Activated T-helper 1 cell treated with anti-CD3 and anti-CD28 coated beads, Interleukin-12 subunit alpha, Interleukin-12 subunit beta, Interleukin-2, Interleukin-4 antibody, amounts not matched to agents 30 ng/mL and 10 ng/mL and 1 ng/mL, durations not matched to agents 14 hours and 24 hours and 36 hours (primary cell): Measurements from ENCODE around the gene IFT81. TPM values are rescaled to one million over a fixed set of nuclear protein-coding genes. Genes with fewer than 3 reads are reported as not detected.
"Not testable (repeated sequence)": the region's sequence is repeated elsewhere in the genome, so short reads cannot be mapped to it uniquely, and the experiment has no call there.

Source experiments
- DNase-seq: peaks from one replicate; pipeline ENCODE4 v3.0.0; 2021; ENCODE audit warnings: low spot score
- H3K27ac Mint-ChIP-seq: one replicate; pipeline ENCODE4 v1.8.0; 2021; ENCODE audit warnings: mild to moderate bottlenecking, mixed read lengths
- H3K27me3 Mint-ChIP-seq: one replicate; pipeline ENCODE4 v1.8.0; 2022; ENCODE audit warnings: mild to moderate bottlenecking, moderate library complexity, mixed read lengths; ENCODE audit not compliant: insufficient read depth
- H3K36me3 Mint-ChIP-seq: one replicate; pipeline ENCODE4 v1.8.0; 2021; ENCODE audit warnings: low read depth, mixed read lengths
- H3K4me1 Mint-ChIP-seq: one replicate; pipeline ENCODE4 v1.8.0; 2021; ENCODE audit warnings: low read depth, mixed read lengths
- H3K4me3 Mint-ChIP-seq: one replicate; pipeline ENCODE4 v1.8.0; 2021; ENCODE audit warnings: mild to moderate bottlenecking, moderate library complexity, mixed read lengths
- H3K9me3 Mint-ChIP-seq: one replicate; pipeline ENCODE4 v1.8.0; 2021; ENCODE audit warnings: mixed read lengths
- intact Hi-C: fragments of 100-400 bp; cut with micrococcal nuclease; formaldehyde crosslinking; loops from one replicate; pipeline ENCODE4 v1.15.1; 2024
- total RNA-seq: library from RNA; stranded (reverse); gene quantifications from 2 replicates; pipeline ENCODE4 v1.2.3, GENCODE V29; 2022

IFT81 gene
- total RNA-seq, 1 donor from 2014 or later = 1.2 TPM

DNA sequence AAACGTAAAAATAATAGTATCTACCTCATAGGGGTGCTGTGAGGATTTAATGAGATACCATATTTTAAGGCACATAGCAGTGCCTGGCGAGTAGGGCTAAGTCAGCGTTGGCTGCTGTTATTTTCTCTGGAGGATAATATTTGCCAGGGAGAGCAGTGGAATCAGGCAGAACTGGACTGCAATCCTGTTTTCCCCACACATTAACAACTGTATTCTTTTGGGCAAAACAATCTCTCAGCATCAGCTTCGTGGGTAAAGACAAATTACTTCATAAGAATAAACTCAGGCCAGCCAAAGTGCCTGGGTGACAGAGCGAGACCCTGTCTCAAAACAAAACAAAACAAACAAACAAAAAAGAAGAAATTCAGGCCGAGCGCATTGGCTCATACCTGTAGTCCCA is 127.2 kb downstream of the IFT81 start:
- intact Hi-C loops = no loop called here
- no peak for DNase-seq
- Mint-ChIP-seq H3K27ac (no peak overlapping the region), H3K4me1 (no peaks in the 10 kb centered on the region), H3K4me3 (no peak overlapping the region), H3K27me3 (peaks cover 1% of the 10 kb centered on the region), H3K36me3 (no peaks in the 10 kb centered on the region), H3K9me3 (no peaks in the 10 kb centered on the region)

GRCh38 chr12:110252716-110253115 is 128.6 kb downstream of the IFT81 start:
- Mint-ChIP-seq H3K4me1 (no peaks in the 10 kb centered on the region), H3K27me3 (peaks cover 1% of the 10 kb centered on the region), H3K36me3 (no peaks in the 10 kb centered on the region), H3K4me3 (no peak overlapping the region), H3K27ac (no peak overlapping the region), H3K9me3 (no peaks in the 10 kb centered on the region)
- intact Hi-C loops = no loop called here
- no peak for DNase-seq

- intact Hi-C loops = no loop called here
- Mint-ChIP-seq H3K27me3 (peaks cover 4% of the 10 kb centered on the region), H3K4me1 (no peaks in the 10 kb centered on the region), H3K36me3 (no peaks in the 10 kb centered on the region), H3K4me3 (no peak overlapping the region), H3K27ac (no peak overlapping the region), H3K9me3 (no peaks in the 10 kb centered on the region)
- DNase-seq = no peak
Measured at GRCh38 chr12:110253176-110253575, 129.0 kb downstream of the IFT81 start.

DNA sequence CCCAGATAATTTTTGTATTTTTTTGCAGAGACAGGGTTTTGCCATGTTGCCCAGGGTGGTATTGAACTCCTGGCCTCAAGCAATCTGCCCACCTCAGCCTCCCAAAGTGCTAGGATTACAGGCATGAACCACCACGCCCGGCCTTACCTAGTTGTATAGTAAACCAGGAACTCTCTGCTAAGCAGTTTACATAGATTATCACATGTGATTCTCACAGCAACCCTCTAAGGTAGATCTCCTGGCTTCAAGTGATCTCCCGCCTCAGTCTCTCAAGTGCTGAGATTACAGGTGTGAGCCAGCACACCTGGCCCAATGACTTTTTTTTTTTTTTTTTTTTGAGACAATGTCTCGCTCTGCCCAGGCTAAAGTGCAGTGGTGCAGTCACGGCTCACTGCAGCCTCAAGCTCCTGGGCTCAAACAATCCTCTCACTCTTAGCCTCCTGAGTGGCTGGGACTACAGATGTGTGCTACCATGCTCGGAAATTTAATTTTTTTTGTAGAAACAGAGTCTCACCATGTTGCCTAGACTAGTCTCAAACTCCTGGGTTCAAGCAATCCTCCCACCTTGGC is 130.9 kb downstream of the IFT81 start:
- intact Hi-C loops = no loop called here
- Mint-ChIP-seq H3K9me3 (no peaks in the 10 kb centered on the region), H3K4me3 (no peak overlapping the region), H3K4me1 (no peaks in the 10 kb centered on the region), H3K36me3 (no peaks in the 10 kb centered on the region), H3K27me3 (peaks cover 7% of the 10 kb centered on the region), H3K27ac (no peak overlapping the region)
- no peak for DNase-seq

DNA sequence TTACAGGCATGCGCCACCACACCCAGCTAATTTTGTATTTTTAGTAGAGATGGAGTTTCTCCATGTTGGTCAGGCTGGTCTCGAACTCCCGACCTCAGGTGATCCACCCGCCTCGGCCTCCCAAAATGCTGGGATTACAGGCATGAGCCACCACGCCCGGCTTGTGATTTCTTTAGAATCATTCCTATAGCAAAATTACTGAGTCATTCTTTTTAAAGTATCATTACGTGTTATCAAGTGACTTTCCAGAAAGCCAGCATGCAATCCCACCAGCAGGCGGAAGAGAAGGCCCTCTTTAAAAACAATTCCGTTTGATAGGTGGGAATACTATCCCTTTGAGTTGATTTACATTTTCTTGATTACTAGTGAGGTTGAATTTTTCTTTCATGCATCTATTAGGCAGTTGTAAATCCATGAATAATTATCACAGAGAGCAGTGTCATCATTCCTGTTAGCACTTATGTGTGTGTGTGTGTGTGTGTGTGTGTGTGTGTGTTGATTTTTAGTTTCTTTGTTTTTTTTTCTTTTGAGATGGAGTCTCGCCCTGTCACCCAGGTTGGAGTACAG is 131.8 kb downstream of the IFT81 start:
- H3K4me1 Mint-ChIP-seq, DNase-seq, intact Hi-C loops, H3K4me3 Mint-ChIP-seq, H3K27me3 Mint-ChIP-seq, H3K36me3 Mint-ChIP-seq, H3K27ac Mint-ChIP-seq, H3K9me3 Mint-ChIP-seq: not testable (repeated sequence)

DNA sequence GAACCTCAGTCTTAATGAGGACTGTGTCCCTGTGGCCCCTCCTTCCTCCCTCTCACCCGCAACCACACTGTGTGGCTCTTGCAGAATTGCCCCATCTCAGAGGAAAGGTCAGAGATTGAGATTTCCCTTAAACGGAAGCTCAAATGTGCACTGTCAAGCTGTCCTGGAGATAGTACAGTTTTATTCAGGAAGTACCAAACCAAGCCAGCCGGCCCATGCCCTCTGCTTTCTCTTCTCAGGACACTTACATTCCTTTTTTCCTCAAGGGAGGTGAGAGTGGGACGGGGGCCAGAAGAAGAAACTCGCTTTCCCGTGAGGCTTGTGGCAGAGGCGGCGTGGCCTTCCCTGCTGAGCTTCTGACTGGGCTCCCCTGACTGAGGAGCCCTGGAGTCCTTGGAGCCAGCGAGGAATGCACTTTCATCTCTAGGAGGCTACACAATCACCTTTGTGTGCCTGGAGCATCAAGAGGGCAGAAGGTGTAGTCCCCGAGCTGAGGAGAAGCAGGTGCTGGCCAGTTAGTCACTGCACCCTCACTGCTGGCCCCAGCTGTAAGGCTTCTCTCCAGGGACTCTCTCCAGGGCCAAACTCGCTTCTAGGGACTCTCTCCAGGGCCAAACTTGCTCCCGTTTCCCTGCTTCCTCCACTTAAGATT is 132.7 kb downstream of the IFT81 start:
- H3K4me1 Mint-ChIP-seq = no peaks in the 10 kb centered on the region
- no peak overlapping the region for H3K4me3 Mint-ChIP-seq
- no peaks in the 10 kb centered on the region for H3K36me3 Mint-ChIP-seq
- H3K27me3 Mint-ChIP-seq = peaks cover 7% of the 10 kb centered on the region
- H3K9me3 Mint-ChIP-seq = no peaks in the 10 kb centered on the region
- intact Hi-C loops = no loop called here
- no peak for DNase-seq
- no peak overlapping the region for H3K27ac Mint-ChIP-seq

GRCh38 chr12:110258466-110258865 is 134.3 kb downstream of the IFT81 start:
- no peak overlapping the region for H3K4me3 Mint-ChIP-seq
- DNase-seq = no peak
- H3K27me3 Mint-ChIP-seq = peaks cover 7% of the 10 kb centered on the region
- H3K9me3 Mint-ChIP-seq = no peaks in the 10 kb centered on the region
- intact Hi-C loops = no loop called here
- H3K4me1 Mint-ChIP-seq = no peaks in the 10 kb centered on the region
- no peak overlapping the region for H3K27ac Mint-ChIP-seq
- no peaks in the 10 kb centered on the region for H3K36me3 Mint-ChIP-seq

GRCh38 chr12:110262442-110263388 is 138.6 kb downstream of the IFT81 start:
- intact Hi-C loops = no loop called here
- Mint-ChIP-seq H3K36me3 (no peaks in the 10 kb centered on the region), H3K27ac (no peak overlapping the region), H3K4me1 (no peaks in the 10 kb centered on the region), H3K4me3 (no peak overlapping the region), H3K9me3 (no peaks in the 10 kb centered on the region), H3K27me3 (peaks cover 21% of the 10 kb centered on the region)
- DNase-seq = no peak

DNA sequence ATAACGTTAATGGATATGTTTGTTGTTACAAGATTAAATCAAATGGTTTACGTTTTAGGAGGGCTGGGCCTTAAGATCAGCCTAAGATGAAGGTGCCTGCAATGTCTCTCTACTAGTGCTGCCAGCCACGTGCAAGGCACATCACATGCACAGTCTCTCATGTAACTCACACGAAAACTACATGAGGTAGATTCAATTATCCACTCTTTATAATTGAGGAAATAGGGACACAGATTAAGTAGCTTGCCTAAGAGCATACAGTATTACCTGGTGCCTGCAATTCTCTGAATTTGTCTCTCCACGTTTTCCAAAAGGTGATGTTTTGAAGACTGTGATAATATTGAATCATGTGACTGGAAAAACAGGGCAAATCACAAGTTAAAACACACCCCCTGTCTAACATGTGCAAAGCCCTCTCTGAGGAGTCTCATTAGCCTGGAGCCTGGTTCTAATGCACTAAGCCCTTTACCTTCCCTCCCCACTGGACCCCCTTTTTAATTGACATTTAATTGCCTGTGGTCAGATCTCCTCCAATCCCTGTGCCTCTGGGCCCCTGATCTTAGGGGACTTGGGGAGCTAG is 142.3 kb downstream of the IFT81 start:
- Mint-ChIP-seq H3K27me3 (peaks cover 33% of the 10 kb centered on the region), H3K9me3 (no peaks in the 10 kb centered on the region), H3K4me1 (no peaks in the 10 kb centered on the region), H3K27ac (no peak overlapping the region), H3K4me3 (no peak overlapping the region), H3K36me3 (no peaks in the 10 kb centered on the region)
- DNase-seq = no peak
- intact Hi-C loops = no loop called here

DNA sequence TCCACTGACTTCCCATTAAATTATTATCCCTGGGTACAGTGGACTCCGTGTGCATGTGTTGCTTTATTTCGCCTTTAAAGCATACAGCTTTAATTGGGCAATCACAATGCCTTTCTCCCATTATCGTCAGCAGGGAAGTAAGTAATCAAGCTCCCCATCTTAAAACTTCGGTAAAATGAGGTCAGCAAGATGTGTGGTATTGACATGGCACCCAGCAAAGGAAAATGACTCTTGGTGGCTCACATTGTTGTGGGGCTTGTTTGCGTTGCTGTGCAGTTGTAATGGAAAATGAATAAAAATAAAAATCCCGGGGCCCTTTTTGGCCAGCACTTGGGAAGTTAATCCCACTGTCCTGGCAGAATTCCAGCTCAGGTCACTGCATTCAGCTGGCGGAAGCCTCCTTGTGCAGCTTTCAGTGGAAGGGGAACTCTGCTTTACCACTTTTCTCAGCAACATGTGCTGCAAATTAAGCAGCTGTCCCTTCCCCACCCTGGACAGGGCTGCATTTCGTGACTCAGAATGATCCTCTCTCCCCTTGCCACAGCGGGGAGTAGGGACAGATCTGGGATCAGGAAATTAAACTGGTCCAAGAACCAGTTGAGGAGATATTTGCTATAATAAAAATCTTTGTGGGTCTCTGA is 142.9 kb downstream of the IFT81 start:
- Mint-ChIP-seq H3K27me3 (peaks cover 33% of the 10 kb centered on the region), H3K4me1 (no peaks in the 10 kb centered on the region), H3K9me3 (no peaks in the 10 kb centered on the region), H3K4me3 (no peak overlapping the region), H3K36me3 (no peaks in the 10 kb centered on the region), H3K27ac (no peak overlapping the region)
- DNase-seq = no peak
- intact Hi-C loops = no loop called here
